Measurements from ENCODE around the gene SERTM2.
"Not testable (repeated sequence)": the region's sequence is repeated elsewhere in the genome, so short reads cannot be mapped to it uniquely, and the experiment has no call there.

SERTM2 gene

DNA sequence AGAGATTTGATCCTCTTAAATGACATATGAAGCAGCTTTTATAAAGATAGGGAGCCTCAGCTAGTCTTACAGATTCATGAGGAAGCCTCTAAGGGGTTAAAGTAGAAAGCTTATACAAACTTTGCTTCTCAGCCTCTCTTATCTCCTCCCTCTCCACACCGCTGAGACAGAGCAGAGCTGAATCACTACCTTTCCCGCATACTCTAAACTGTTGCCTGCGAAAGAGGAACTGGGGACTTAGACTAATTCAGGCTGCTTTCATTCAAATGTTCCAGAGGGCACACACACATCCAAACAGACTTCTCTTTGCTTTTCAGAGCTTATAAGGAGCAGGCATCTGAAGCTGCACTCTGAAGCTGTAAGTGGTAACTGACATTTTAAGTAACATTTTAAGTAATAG lies at the start of gene SERTM2:
SERTM2 (plus strand) TSS at position 169 of the 400 bp plus-strand sequence. CDS start 7,213 bp downstream, outside the sequence.
- DNase-seq (ENCODE audit: low read depth in 2 of 2), result no peak

DNA sequence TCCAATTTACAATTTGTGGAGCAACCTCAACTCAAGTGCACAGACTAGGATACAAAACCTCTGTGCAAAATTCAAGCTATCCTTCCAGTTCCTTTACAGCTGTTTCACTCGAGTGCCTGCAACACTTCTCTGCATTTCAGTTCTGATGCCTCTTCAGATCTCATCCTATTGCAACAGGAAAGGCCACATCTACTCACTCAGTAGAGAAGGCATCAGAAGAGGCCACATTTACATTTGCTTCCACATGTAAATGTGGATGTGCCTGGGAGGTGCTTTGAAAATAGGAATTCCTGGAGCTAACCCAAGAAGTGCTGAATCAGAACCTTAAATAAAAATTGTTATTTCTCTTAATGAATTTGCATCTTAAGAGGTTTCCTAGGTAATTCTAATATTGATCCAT lies 45.8 kb upstream of the SERTM2 start:
- no peak for DNase-seq (ENCODE audit: low read depth in 2 of 2)

DNA sequence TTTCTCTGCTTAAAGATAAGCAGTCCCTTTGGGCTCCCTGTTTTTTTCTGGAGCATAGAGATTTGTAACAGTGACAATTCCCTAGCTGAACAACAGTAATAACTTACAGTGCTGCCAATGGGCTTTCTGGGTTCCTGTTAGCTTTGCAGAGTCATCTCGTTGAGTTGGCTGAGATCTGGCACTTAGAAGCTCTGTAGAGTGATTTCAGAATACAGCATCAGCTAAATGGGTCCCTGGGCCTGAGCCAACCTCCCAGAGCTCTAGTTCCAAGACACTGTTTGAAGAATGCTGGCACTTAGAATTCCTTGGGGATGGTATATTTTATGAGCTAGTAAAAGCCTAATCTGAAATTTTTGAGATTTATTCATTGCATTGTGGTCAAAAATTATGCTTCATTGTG lies 43.5 kb upstream of the SERTM2 start:
- no peak for DNase-seq (ENCODE audit: low read depth in 2 of 2)

DNA sequence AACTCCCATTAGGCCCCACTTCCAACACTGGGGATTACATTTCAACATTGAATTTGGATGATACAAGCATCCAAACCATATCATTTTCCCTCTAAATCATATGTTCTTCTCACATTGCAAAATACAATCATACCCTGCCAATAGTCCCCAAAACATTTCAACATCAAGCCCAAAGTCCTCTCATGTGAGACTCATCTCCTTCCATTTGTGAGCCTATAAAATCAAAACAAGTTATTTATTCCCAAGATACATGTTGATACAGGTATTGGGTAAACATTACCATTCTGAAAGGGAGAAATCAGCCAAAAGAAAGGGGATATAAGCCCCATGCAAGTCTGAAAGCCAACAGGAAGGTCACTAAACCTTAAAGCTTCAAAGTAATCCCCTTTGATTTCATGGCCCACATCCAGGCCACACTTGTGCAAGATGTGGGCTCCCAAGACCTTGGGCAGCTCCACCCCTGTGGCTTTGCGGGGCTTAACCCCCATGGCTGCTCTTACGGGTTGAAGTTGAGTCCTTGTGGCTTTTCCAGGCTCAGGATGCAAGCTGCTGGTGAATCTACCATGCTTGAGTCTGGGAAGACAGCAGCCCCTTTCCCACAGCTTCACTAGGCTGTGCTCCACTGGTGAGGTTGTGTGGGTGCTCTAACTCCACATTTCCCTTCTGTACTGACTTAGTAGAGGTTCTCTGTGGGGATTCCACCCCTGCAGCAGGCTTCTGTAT lies 40.6 kb upstream of the SERTM2 start:
- no peak for DNase-seq (ENCODE audit: low read depth in 2 of 2)

DNA sequence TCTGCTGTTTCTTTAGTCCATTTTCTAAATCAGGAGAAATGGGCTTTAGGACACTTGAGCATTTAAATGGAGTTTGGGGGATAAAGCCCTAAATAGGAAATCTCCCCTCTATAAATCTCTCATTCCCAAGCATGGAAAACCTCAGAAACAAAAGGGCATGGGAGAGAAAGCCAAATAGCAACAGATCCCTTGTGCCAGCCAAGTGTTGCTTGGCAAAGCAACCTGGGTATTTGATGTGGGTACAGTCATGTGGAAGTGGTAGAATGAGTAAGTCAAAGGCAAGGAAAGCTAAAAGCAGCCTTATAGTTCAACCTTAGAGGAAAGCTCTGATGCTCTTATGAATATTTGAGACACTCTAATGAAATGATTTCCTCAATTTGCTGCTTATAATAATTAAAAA lies 29.5 kb upstream of the SERTM2 start:
- DNase-seq (ENCODE audit: low read depth in 2 of 2), result no peak

GRCh38 chrX:111483135-111483534 lies 28.3 kb upstream of the SERTM2 start:
- DNase-seq (ENCODE audit: low read depth in 2 of 2), result no peak

GRCh38 chrX:111483881-111484280 lies 27.6 kb upstream of the SERTM2 start:
- no peak for DNase-seq (ENCODE audit: low read depth in 2 of 2)

DNA sequence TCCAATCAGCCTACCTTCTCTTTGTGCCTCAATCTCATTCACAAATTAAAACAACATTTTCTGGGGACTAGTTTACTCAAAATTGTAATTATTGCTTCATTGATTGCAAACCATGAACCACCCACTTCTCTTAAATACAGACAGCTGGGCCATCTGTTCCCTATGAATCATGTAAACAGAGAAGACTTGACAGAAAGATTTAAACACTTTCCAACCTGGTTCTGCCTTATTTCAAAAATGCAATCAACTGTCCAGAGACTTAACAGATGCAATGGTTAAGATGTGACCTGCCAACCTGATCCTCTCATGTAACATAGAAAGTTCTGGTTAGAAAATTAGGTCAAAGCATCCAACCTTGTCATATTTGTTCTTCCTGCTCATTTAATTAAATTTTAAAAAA lies 20.8 kb upstream of the SERTM2 start:
- DNase-seq (ENCODE audit: low read depth in 2 of 2), result no peak

GRCh38 chrX:111492085-111492484 lies 19.4 kb upstream of the SERTM2 start:
- no peak for DNase-seq (ENCODE audit: low read depth in 2 of 2)

DNA sequence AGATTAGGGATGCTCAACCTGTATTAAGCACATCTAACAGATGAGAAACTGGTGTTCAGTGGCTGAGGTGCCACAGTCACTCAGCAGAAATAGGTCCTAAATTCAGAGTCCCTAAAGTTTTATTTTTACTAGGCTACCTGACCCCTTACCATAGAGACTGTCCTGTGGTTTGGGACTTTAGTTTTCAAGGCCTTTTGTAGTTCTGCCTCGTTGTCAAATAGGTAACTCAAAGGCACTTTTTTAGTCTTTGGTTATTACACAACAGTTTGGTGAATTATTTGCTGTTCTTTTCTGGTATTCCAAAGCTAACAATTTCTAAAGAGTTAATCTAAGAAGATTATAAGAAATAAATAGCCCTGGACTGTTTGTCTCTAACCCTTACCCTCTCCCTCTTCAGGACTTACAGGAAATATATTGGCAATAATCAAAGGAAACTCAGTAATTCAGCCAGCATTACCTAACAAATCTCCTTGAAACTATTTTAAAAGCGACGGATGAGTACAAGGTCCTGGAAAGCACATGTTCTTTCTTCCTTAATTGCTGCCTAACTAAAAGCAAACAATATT lies 12.8 kb upstream of the SERTM2 start:
- DNase-seq (ENCODE audit: low read depth in 2 of 2), result no peak

DNA sequence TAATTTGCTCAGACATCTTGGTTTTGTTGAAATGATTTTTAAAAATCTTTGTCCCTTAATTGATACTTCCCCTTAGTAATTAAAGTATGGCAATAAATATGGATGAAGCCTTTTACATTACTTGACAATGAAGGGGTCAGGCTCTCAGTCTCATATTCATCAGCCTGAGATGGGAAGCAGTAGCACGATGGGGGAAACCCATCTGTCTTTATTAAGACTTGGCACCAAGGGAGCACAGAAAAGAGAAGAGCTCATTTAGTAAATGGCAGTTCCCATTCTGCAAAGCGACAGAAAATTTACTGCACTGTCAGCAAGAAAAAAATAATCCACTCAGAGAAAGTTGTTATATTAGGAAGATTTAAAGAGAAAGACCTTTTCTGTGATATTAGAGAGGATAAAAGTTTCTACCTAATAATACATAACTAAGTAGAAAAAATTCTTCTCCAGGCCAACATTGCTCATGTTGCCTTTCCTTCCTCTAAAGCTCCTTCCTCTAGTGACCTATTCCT lies 7.9 kb upstream of the SERTM2 start:
- no peak for DNase-seq (ENCODE audit: low read depth in 2 of 2)

DNA sequence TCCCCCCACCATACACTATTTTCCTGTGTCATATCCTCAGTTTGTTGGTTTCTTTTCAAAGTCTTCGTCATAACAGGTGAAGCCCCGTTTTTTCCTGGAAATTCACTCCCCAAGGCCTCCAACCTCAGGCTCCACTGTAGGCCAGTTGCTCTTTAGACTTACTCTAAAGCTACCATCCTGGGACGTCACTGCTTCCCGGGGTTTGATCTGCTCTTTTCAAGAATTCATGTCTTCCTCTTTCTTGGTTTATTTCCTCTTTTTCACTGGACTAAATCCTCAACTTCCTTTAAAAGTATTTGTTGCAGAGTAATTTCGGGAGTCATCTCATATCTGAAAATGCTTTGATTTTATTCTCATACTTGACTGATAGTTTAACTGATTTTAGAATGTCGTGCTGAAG lies 6.5 kb upstream of the SERTM2 start:
- no peak for DNase-seq (ENCODE audit: low read depth in 2 of 2)

DNA sequence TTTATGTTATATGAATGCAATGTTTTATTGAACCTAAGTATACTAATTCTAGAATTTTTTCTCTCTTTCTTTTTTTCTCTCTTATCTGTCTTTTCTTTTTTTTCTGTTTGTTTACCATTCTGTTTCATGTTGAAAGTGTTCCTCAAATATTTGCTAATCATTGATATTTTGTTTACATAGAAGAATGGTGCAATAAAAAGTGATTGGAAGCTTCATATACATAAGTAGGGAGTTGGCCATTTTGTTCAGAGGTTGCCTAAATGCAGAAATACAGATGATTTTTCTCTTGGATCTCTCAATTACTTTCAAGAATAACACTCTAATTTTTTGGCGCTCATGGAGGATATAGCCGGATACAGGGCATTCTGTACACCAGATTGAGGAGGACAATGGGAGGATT lies 5.7 kb upstream of the SERTM2 start:
- DNase-seq (ENCODE audit: low read depth in 2 of 2), result no peak

DNA sequence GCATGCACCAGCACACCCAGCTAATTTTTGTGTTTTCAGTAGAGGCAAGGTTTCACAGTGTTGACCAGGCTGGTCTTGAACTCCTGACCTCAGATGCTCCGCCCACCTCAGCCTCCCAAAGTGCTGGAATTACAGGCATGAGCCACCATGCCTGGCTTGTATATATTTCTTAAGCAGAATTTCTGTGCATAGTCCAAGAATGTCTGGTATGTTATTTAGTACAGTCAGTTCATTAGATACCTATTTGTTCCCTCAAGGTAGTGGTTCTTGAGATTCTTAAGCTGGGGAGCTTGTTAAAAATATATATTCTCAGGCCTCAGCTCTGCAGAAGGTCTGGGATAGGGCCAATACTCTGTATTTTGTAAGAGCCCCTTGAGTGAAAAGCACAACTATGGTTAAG lies 4.6 kb upstream of the SERTM2 start:
- no peak for DNase-seq (ENCODE audit: low read depth in 2 of 2)

DNA sequence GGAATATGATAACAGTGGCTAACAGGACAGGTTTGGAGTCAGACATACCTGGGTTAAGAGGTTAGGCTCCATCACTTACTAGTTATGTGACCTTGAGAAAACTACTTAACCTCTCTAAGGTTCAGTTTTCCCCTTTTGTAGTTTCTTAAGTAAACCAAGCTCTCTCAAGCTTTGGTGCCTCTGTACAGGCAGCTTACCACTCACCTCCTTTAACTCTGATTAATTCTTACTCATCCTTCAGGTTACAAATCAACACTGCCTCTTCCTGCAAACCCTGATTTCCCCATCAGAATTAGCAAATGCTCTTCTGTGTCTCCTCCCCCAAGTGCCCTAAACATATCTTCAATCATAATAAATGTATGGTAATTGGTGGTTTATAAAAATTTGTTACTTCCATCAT lies 3.5 kb upstream of the SERTM2 start:
- DNase-seq (ENCODE audit: low read depth in 2 of 2), result no peak

- DNase-seq (ENCODE audit: low read depth in 2 of 2), result no peak
These were observed 3.9 kb downstream of the SERTM2 start for GRCh38 chrX:111515298-111515697.

DNA sequence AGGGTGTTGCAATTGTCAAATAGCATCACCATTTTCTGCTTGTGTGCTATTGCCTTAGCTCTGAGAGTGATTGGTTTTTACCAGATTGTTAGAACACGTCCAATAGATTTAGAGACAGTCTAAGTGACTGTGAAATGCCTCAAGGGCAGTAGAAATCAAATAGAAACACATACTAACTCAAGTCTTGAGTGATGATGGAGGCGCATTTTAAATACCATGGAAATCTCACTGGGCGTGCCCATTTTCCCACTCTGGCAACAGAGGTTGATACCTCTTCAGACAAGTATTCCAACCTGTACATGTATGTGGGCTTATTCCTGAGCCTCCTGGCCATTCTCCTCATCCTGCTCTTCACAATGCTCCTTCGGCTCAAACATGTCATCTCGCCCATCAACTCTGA lies 7.2 kb downstream of the SERTM2 start:
- no peak for DNase-seq (ENCODE audit: low read depth in 2 of 2)

DNA sequence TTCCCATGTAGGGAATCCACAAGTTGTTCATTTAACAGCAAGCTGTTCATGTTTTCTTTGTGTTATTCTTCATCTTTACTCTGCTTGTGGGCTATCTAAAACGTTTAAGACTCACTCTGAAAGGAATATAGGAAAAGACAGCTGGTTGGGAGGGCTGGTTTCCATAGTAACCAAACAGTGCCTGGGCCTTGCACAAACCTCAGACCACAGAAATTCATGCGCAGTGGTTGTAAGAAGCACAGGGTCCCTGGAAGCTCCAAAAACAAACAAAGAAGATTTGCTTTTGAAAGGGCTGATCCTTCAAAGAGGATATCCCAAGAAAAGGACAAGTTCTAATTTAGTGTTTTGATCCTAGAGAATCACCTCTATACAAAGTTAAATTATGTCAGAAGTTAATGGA lies 7.8 kb downstream of the SERTM2 start:
- DNase-seq (ENCODE audit: low read depth in 2 of 2), result no peak

- DNase-seq (ENCODE audit: low read depth in 2 of 2), result no peak
These were observed 9.1 kb downstream of the SERTM2 start for GRCh38 chrX:111520506-111520905.

DNA sequence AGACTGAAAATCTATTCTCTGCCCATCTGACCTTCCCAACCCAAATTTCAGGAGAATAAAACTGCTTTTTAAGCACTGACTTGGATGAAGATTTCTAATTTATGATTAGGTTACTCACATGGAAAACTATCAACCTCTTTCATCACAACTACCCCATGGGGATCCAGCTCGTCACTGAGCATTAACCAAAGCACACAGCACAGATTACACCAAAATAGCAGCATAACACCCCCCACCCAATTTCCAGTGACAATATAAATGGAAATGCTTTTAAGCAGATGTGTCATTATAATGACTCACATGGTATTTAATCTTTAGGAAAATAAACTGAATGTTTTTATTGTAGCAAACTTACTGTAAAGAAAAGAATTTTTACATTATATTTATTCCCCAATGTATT lies 9.7 kb downstream of the SERTM2 start:
- no peak for DNase-seq (ENCODE audit: low read depth in 2 of 2)

DNA sequence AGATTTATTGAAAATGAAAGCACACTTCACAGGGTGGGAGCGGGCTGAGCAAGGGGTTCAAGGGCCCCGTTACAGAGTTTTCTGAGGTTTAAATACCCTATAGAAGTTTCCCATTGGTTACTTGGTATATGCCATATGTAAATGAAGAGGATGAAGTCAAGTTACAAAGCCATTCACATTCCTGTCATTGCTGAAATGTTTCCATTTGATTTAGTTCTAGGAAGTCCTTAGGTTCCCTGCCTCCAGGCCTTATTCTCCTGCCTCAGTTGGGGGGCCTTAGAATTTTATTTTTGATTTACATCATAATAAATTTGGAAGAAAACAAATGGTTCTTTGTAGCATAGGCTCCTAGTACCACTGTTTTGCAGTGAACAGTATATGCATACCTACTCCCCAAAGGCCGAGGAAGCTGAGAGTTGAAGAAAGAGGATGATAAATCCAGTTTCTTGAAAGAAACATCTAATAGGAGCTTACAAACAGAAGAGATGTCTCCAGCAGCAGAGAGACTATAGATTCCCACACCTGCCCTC lies 31.8 kb downstream of the SERTM2 start:
- DNase-seq (ENCODE audit: low read depth in 2 of 2), result no peak

- DNase-seq (ENCODE audit: low read depth in 2 of 2), result not testable (repeated sequence)
These were observed 37.8 kb downstream of the SERTM2 start for GRCh38 chrX:111549235-111549634.

- DNase-seq (ENCODE audit: low read depth in 2 of 2), result no peak
These were observed 44.0 kb downstream of the SERTM2 start for GRCh38 chrX:111555406-111555958.

All from stimulated activated CD4-positive, alpha-beta T cell treated with anti-CD3 and anti-CD28 coated beads, Interleukin-1b, Interleukin-23, amount 100 ng/mL, for 1 hour (primary cell).